Vagina (tissue), 2 donors: ENCODE measurements around the gene IRX4. TPM values are rescaled to one million over a fixed set of nuclear protein-coding genes. Genes with fewer than 3 reads are reported as not detected.

Experiments
- DNase-seq, 2 donors: peaks; one replicate each; pipeline ENCODE4 v3.0.0-alpha.2; 2017; ENCODE audit errors: extremely low spot score in 2 of 2
- H3K27ac ChIP-seq: fragments of 200-600 bp; sonication (generic); one replicate; pipeline ENCODE4 v1.5.1; 2019
- H3K27me3 ChIP-seq: fragments of 200-600 bp; sonication (generic); one replicate; pipeline ENCODE4 v1.5.1; 2019
- H3K36me3 ChIP-seq, 2 donors: fragments of 200-600 bp; sonication (generic); one replicate each; pipeline ENCODE4 v1.5.1; 2017 to 2019
- H3K4me1 ChIP-seq: fragments of 200-600 bp; sonication (generic); one replicate; pipeline ENCODE4 v1.5.1; 2019
- H3K4me3 ChIP-seq, 2 donors: fragments of 200-600 bp; sonication (generic); 1 replicate in 1 of 2; 2 replicates in 1 of 2; pipeline ENCODE4 v1.5.1; 2016 to 2019
- H3K9me3 ChIP-seq: fragments of 200-600 bp; sonication (generic); one replicate; pipeline ENCODE4 v1.5.1; 2019
- POLR2A ChIP-seq, 2 donors: fragments of 450-650 bp; IDR thresholded peaks; one replicate each; pipeline ENCODE4 v1.6.1; 2017; ENCODE audit warnings: antibody characterized with exemption in 2 of 2, mild to moderate bottlenecking in 2 of 2, moderate library complexity in 2 of 2
- POLR2AphosphoS5 ChIP-seq, 2 donors: sonication (generic); formaldehyde crosslinking; IDR thresholded peaks; one replicate each; pipeline ENCODE4 v1.9.0; 2017; ENCODE audit warnings: antibody characterized with exemption in 2 of 2, mild to moderate bottlenecking in 2 of 2, low read depth in 1 of 2; ENCODE audit not compliant: insufficient read depth in 1 of 2
- intact Hi-C: fragments of 100-400 bp; cut with DNase I; formaldehyde crosslinking; loops from one replicate; pipeline ENCODE4 v1.15.1; 2023
- total RNA-seq: library from RNA; depleted of rRNA; stranded (reverse); fragments of >200 nt; gene quantifications from one replicate; pipeline ENCODE4 v1.2.3, GENCODE V29; 2016
- TF ChIP-seq, protein P1 (sequence below), 3 experiments: fragments of 450-650 bp in 2 of 3; fragments of 200-600 bp in 1 of 3; sonication (generic) in 1 of 3; IDR thresholded peaks; one replicate each; pipeline ENCODE4 v1.5.1; 2017 to 2019; ENCODE audit warnings: antibody characterized with exemption in 3 of 3, mild to moderate bottlenecking in 2 of 3, moderate library complexity in 2 of 3

The IRX4 gene
- total RNA-seq, 1 donor from 2014 or later, result 26.8 TPM

DNA sequence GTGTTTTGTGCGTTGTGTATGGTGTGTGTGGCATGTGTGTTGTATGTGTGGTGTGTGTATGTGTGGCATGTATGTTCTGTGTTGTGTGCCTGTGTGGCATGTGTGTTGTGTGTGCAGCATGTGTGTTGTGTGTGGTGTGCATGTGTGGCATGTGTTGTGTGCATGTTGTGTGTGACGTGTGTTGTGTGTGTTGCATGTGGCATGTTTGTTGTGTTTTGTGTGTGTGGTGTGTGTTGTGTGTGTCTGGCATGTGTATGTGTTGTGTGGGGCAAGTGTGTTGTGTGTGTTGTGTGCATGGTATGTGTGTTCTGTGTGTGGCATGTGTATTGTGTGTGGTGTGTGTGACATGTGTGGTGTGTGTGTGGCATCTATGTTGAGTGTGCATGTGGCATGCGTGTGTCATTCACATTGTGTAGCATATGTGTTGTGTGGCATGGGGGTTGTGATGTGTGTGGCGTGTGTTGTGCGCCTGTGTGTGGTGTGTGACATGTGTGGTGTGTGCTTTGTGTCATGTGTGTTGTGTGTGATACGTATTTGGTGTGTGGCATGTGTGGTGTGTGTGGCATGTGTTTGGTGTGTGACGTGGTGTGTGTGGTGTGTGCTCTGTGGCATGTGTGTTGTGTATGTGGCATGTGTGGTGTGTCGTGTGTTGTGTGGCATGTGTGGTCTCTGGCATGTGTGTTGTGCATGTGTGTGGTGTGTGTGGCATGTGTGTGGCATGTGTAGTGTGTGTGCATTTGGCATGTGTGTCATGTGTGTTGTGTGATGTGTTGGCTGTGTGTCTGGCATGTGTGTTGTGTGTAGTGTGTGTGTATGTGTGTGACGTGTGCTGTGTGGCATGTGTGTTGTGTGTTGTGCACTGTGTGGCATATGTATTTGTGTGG lies 46.6 kb upstream of the IRX4 start:
- Histone ChIP-seq H3K9me3 (no peaks in the 10 kb centered on the region), H3K4me3 (no peak overlapping the region), H3K4me1 (peaks cover 15% of the 10 kb centered on the region), H3K27ac (no peak overlapping the region), H3K36me3 (no peaks in the 10 kb centered on the region), H3K27me3 (no peaks in the 10 kb centered on the region)
- intact Hi-C loops, result no loop called here
- no peak for DNase-seq
- TF ChIP-seq POLR2A (IDR thresholded peaks at IDR 0.05) (no peak), POLR2AphosphoS5 (IDR thresholded peaks at IDR 0.05; ENCODE audit: insufficient read depth in 1 of 2, low read depth in 1 of 2) (no peak)
- TF ChIP-seq, protein P1, sequence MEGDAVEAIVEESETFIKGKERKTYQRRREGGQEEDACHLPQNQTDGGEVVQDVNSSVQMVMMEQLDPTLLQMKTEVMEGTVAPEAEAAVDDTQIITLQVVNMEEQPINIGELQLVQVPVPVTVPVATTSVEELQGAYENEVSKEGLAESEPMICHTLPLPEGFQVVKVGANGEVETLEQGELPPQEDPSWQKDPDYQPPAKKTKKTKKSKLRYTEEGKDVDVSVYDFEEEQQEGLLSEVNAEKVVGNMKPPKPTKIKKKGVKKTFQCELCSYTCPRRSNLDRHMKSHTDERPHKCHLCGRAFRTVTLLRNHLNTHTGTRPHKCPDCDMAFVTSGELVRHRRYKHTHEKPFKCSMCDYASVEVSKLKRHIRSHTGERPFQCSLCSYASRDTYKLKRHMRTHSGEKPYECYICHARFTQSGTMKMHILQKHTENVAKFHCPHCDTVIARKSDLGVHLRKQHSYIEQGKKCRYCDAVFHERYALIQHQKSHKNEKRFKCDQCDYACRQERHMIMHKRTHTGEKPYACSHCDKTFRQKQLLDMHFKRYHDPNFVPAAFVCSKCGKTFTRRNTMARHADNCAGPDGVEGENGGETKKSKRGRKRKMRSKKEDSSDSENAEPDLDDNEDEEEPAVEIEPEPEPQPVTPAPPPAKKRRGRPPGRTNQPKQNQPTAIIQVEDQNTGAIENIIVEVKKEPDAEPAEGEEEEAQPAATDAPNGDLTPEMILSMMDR (IDR thresholded peaks at IDR 0.05), result no peak

DNA sequence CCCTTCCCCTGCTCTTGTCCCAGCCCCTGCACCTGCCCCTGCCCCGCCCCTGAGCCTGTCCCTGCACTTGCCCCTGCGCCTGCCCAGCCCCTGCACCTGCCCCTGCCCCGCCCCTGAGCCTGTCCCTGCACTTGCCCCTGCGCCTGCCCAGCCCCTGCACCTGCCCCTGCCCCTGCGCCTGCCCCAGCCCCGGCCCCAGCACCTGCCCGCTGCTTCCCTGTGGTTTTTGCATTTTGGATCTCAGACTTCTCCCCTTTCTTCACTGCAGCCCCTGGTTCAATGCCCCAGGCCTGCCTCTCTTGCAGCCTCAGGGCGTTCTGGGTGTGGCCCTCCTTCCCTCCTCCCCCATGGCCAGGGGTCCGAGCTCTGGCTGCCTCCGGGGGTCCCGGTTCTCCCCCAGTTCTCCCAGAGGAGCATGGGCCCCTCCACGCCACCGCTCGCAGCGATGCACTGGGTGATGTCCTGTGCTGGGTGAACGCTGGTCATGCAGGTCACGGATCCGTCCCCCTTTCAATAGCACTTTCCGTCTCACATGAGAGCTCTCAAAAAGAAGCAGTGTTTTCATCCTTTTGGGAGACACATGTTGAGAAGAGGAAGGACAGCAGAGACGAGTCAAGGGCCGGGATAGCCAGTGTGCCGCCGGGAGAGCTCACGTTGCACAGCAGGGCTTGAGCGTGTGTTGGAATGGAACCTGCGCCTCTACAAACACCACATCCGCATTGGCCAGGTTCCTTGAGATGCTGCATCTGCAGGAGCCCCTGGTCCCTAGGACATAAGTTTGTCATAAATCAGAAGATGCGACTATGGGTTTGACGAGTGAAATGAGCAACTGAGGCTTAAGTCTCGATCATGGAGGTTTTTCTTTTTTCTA lies 44.0 kb upstream of the IRX4 start:
- no peak for DNase-seq
- intact Hi-C loops, result no loop called here
- Histone ChIP-seq H3K27ac (no peak overlapping the region), H3K4me1 (peaks cover 9% of the 10 kb centered on the region), H3K4me3 (no peak overlapping the region), H3K36me3 (no peaks in the 10 kb centered on the region), H3K27me3 (no peaks in the 10 kb centered on the region), H3K9me3 (no peaks in the 10 kb centered on the region)
- TF ChIP-seq POLR2A (IDR thresholded peaks at IDR 0.05), result no peak
- TF ChIP-seq, protein P1 (IDR thresholded peaks at IDR 0.05), result no peak
- no peak for TF ChIP-seq POLR2AphosphoS5 (IDR thresholded peaks at IDR 0.05; ENCODE audit: insufficient read depth in 1 of 2, low read depth in 1 of 2)

GRCh38 chr5:1926071-1926440 lies 43.3 kb upstream of the IRX4 start:
- no peaks in the 10 kb centered on the region for H3K9me3 ChIP-seq
- intact Hi-C loops, result no loop called here
- H3K27ac ChIP-seq, result no peak overlapping the region
- TF ChIP-seq, protein P1 (IDR thresholded peaks at IDR 0.05), result no peak
- TF ChIP-seq POLR2AphosphoS5 (IDR thresholded peaks at IDR 0.05; ENCODE audit: insufficient read depth in 1 of 2, low read depth in 1 of 2) (no peak), POLR2A (IDR thresholded peaks at IDR 0.05) (no peak)
- peaks cover 7% of the 10 kb centered on the region for H3K4me1 ChIP-seq
- no peak overlapping the region for H3K4me3 ChIP-seq
- H3K27me3 ChIP-seq, result no peaks in the 10 kb centered on the region
- DNase-seq, result no peak
- no peaks in the 10 kb centered on the region for H3K36me3 ChIP-seq

DNA sequence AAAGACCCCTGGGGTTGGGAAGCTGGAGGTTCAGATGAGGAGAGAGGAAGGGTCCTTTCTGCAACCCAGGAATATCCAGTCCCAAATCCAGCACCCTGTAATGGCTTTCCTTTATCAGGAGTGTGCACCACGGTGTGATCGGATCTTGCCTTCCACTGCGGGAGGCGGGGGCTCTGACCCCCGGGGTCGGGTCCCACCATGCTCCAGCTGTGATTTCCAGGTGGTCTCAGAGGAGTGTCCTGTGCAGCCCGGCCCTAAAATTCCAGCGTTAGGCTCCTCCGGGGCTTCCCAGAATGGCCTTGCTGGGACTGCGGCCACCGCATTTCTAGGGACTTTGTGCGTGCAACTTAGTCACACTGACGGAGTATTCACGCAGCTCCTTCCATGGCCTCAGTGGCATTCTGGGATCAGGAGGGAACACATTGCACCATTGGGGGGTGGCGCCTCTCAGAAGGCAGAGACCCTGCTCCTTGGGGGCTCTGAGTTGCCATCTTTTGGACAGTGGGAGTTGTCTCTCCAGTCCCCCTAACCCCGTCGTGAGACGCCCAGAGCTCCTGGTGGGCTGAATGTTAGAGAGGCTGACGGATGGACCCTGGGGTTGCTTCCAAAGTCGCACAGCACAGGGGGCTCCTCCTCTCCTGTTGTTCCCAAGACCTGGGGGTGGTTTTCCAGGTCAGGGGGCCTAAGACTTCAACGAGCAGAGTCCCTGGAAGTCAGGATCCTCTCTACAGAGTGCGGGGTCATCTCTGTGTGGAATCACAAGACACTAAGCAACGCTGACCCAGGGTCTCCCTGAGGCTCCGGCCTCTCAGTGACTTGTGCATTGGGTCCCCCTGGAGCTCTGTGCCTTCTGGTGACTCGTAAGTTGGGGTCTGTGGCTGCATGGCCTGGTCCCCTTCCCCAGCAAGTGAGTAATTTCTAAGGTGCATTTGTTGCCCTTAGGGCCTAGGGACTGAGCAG lies 42.7 kb upstream of the IRX4 start:
- H3K27ac ChIP-seq, result no peak overlapping the region
- no peak overlapping the region for H3K4me3 ChIP-seq
- H3K27me3 ChIP-seq, result no peaks in the 10 kb centered on the region

More for the DNA sequence above, 42.7 kb upstream of the IRX4 start:
- intact Hi-C loops, result no loop called here
- H3K36me3 ChIP-seq, result no peaks in the 10 kb centered on the region
- peaks cover 2% of the 10 kb centered on the region for H3K4me1 ChIP-seq
- DNase-seq, result no peak
- no peaks in the 10 kb centered on the region for H3K9me3 ChIP-seq
- TF ChIP-seq POLR2AphosphoS5 (IDR thresholded peaks at IDR 0.05; ENCODE audit: insufficient read depth in 1 of 2, low read depth in 1 of 2), result no peak
- TF ChIP-seq, protein P1 (IDR thresholded peaks at IDR 0.05), result no peak
- TF ChIP-seq POLR2A (IDR thresholded peaks at IDR 0.05), result no peak
